CD4-positive, CD25-positive, alpha-beta regulatory T cell (primary cell): ENCODE data around the gene TUBAL3. TPM values are rescaled to one million over a fixed set of nuclear protein-coding genes. Genes with fewer than 3 reads are reported as not detected.
"Not testable (repeated sequence)": the region's sequence is repeated elsewhere in the genome, so short reads cannot be mapped to it uniquely, and the experiment has no call there.

Source experiments
- ATAC-seq, 2 donors: fragments of 150-1000 bp; cut with Tn5 transposase; one replicate each; pipeline ENCODE4 v1.10.0; 2021; ENCODE audit warnings: low read depth in 2 of 2, moderate number of reproducible peaks in 2 of 2, moderate library complexity in 1 of 2
- DNase-seq, 3 donors: peaks; one replicate each; pipeline versions ENCODE4 v3.0.0 to v3.0.0-alpha.2; 2012 to 2022; ENCODE audit warnings: mixed read lengths in 1 of 3
- H3K27ac ChIP-seq: one replicate; pipeline ENCODE4 v1.7.0; 2013; ENCODE audit warnings: mild to moderate bottlenecking, low read length; ENCODE audit not compliant: insufficient read depth, poor library complexity, severe bottlenecking
- H3K27me3 ChIP-seq: one replicate; pipeline ENCODE4 v1.7.0; 2013; ENCODE audit warnings: low read length; ENCODE audit not compliant: control insufficient read depth, insufficient read depth
- H3K36me3 ChIP-seq: one replicate; pipeline ENCODE4 v1.7.0; 2013; ENCODE audit warnings: mild to moderate bottlenecking, low read length, moderate library complexity; ENCODE audit not compliant: control insufficient read depth, insufficient read depth
- H3K4me1 ChIP-seq: 2 replicates; pipeline ENCODE4 v1.7.0; 2013; ENCODE audit warnings: mild to moderate bottlenecking, low read length; ENCODE audit not compliant: insufficient read depth, control insufficient read depth, poor library complexity, severe bottlenecking
- H3K4me3 ChIP-seq: one replicate; pipeline ENCODE4 v1.7.0; 2013; ENCODE audit warnings: low read depth, mild to moderate bottlenecking, low read length, moderate library complexity
- H3K9me3 ChIP-seq, 2 experiments: 1 replicate in 1 of 2; 2 replicates in 1 of 2; pipeline ENCODE4 v1.7.0; 2013; ENCODE audit warnings: low read length in 2 of 2, mild to moderate bottlenecking in 1 of 2, moderate library complexity in 1 of 2; ENCODE audit not compliant: control insufficient read depth in 2 of 2
- H3K27ac Mint-ChIP-seq, 3 donors: one replicate each; pipeline ENCODE4 v1.8.0; 2020 to 2022; ENCODE audit warnings: mild to moderate bottlenecking in 3 of 3, mixed read lengths in 3 of 3, moderate library complexity in 2 of 3
- H3K27me3 Mint-ChIP-seq: one replicate; pipeline ENCODE4 v1.8.0; 2022; ENCODE audit warnings: mild to moderate bottlenecking, mixed read lengths
- H3K36me3 Mint-ChIP-seq: one replicate; pipeline ENCODE4 v1.8.0; 2020; ENCODE audit warnings: mixed read lengths
- H3K4me1 Mint-ChIP-seq, 4 donors: one replicate each; pipeline ENCODE4 v1.8.0; 2020 to 2022; ENCODE audit warnings: mixed read lengths in 4 of 4, mild to moderate bottlenecking in 1 of 4
- H3K4me3 Mint-ChIP-seq, 4 donors: one replicate each; pipeline ENCODE4 v1.8.0; 2020 to 2022; ENCODE audit warnings: mild to moderate bottlenecking in 4 of 4, mixed read lengths in 4 of 4, moderate library complexity in 3 of 4
- H3K9me3 Mint-ChIP-seq, 7 donors: one replicate each; pipeline ENCODE4 v1.8.0; 2020 to 2022; ENCODE audit warnings: mixed read lengths in 7 of 7, mild to moderate bottlenecking in 3 of 7, moderate library complexity in 2 of 7
- polyA plus RNA-seq, 4 donors: library from polyadenylated mRNA; unstranded; fragments of 300-500 nt; fragmentation: Illumina TruSeq; gene quantifications; one replicate each; pipeline ENCODE4 v1.2.3, GENCODE V29; 2021
- total RNA-seq: library from RNA; stranded (reverse); gene quantifications from one replicate; pipeline ENCODE4 v1.2.3, GENCODE V29; 2022

TUBAL3 gene
- total and polyA plus RNA-seq, 5 donors from 2014 or later = 0.31 TPM; not detected in 4

- H3K27ac Mint-ChIP-seq = no peak overlapping the region
- Histone ChIP-seq H3K27me3 (no peaks in the 10 kb centered on the region), H3K36me3 (no peaks in the 10 kb centered on the region), H3K27ac (no peak overlapping the region), H3K4me3 (no peak overlapping the region), H3K4me1 (no peaks in the 10 kb centered on the region), H3K9me3 (peaks cover 5 to 7% of the 10 kb centered on the region in 2 experiments)
- H3K4me3 Mint-ChIP-seq = no peak overlapping the region
- DNase-seq (no peak), ATAC-seq (no peak)
- peaks cover 3% of the 10 kb centered on the region for H3K36me3 Mint-ChIP-seq
- no peaks in the 10 kb centered on the region for H3K4me1 Mint-ChIP-seq
- peaks cover 0 to 24% (median 8%) of the 10 kb centered on the region in 7 donors for H3K9me3 Mint-ChIP-seq
- peaks cover 4% of the 10 kb centered on the region for H3K27me3 Mint-ChIP-seq
Observed at GRCh38 chr10:5419466-5420094, 15.0 kb upstream of the TUBAL3 start.

- Histone ChIP-seq H3K36me3 (no peaks in the 10 kb centered on the region), H3K4me3 (no peak overlapping the region), H3K9me3 (peaks cover 5 to 7% of the 10 kb centered on the region in 2 experiments), H3K27me3 (no peaks in the 10 kb centered on the region), H3K27ac (no peak overlapping the region), H3K4me1 (no peaks in the 10 kb centered on the region)
- H3K4me1 Mint-ChIP-seq = no peaks in the 10 kb centered on the region
- H3K4me3 Mint-ChIP-seq = no peak overlapping the region
- DNase-seq = no peak
- H3K9me3 Mint-ChIP-seq = peaks cover 0 to 24% (median 8%) of the 10 kb centered on the region in 7 donors
- peaks cover 4% of the 10 kb centered on the region for H3K27me3 Mint-ChIP-seq
- ATAC-seq = no peak
- no peak overlapping the region for H3K27ac Mint-ChIP-seq
- H3K36me3 Mint-ChIP-seq = peaks cover 3% of the 10 kb centered on the region
Observed at GRCh38 chr10:5418584-5418983, 14.0 kb upstream of the TUBAL3 start.

- Histone ChIP-seq H3K4me3 (no peak overlapping the region), H3K27ac (no peak overlapping the region), H3K4me1 (peaks cover 4% of the 10 kb centered on the region), H3K9me3 (peaks cover 5 to 7% of the 10 kb centered on the region in 2 experiments), H3K36me3 (no peaks in the 10 kb centered on the region), H3K27me3 (no peaks in the 10 kb centered on the region)
- Mint-ChIP-seq H3K27ac (no peak overlapping the region), H3K4me3 (no peak overlapping the region), H3K9me3 (peaks cover 0 to 24% (median 8%) of the 10 kb centered on the region in 7 donors), H3K36me3 (peaks cover 3% of the 10 kb centered on the region), H3K4me1 (peaks cover 0 to 4% (median 0%) of the 10 kb centered on the region in 4 donors), H3K27me3 (peaks cover 4% of the 10 kb centered on the region)
- DNase-seq = no peak
- no peak for ATAC-seq
Observed at GRCh38 chr10:5416981-5417380, 12.4 kb upstream of the TUBAL3 start.

- no peaks in the 10 kb centered on the region for H3K36me3 Mint-ChIP-seq
- H3K27me3 Mint-ChIP-seq = peaks cover 23% of the 10 kb centered on the region
- H3K27ac Mint-ChIP-seq = no peak overlapping the region
- Histone ChIP-seq H3K9me3 (no peaks in the 10 kb centered on the region), H3K27ac (no peak overlapping the region), H3K27me3 (peaks cover 14% of the 10 kb centered on the region), H3K4me3 (peak overlapping the region; percentile 84), H3K4me1 (peaks cover 6% of the 10 kb centered on the region), H3K36me3 (no peaks in the 10 kb centered on the region)
- H3K4me3 Mint-ChIP-seq = no peak overlapping the region
- H3K4me1 Mint-ChIP-seq = peaks cover 0 to 5% (median 0%) of the 10 kb centered on the region in 4 donors
- H3K9me3 Mint-ChIP-seq = peaks cover 0 to 5% (median 3%) of the 10 kb centered on the region in 7 donors
- DNase-seq = peak in 1 of 3 donors; percentile 3
- ATAC-seq = no peak
Observed at GRCh38 chr10:5413012-5413938, 8.6 kb upstream of the TUBAL3 start.

- H3K27me3 Mint-ChIP-seq = peaks cover 32% of the 10 kb centered on the region
- peak within 1 kb of the TSS in 1 of 3 donors; percentile 53 for H3K27ac Mint-ChIP-seq
- H3K4me3 Mint-ChIP-seq = peak within 1 kb of the TSS; percentile 86 to 92 (median 89)
- DNase-seq = peak; percentile 49 to 79 (median 63)
- Histone ChIP-seq H3K27me3 (peaks cover 14% of the 10 kb centered on the region), H3K9me3 (no peaks in the 10 kb centered on the region), H3K27ac (no peak within 1 kb of the TSS), H3K4me1 (peaks cover 6% of the 10 kb centered on the region), H3K4me3 (peak within 1 kb of the TSS; percentile 89), H3K36me3 (no peaks in the 10 kb centered on the region)
- peak; percentile 73 to 75 for ATAC-seq
- peaks cover 0 to 5% (median 0%) of the 10 kb centered on the region in 4 donors for H3K4me1 Mint-ChIP-seq
- H3K9me3 Mint-ChIP-seq = peaks cover 0 to 3% (median 1%) of the 10 kb centered on the region in 7 donors
- H3K36me3 Mint-ChIP-seq = no peaks in the 10 kb centered on the region
Observed at GRCh38 chr10:5412277-5412941, 7.8 kb upstream of the TUBAL3 start, which contains the start of gene NET1. NET1 (plus strand) TSS chr10:5412557; CDS start chr10:5412693, 136 bp downstream.

GRCh38 chr10:5411941-5412276, 7.3 kb upstream of the TUBAL3 start:
- Histone ChIP-seq H3K27ac (no peak overlapping the region), H3K4me3 (peak overlapping the region; percentile 89), H3K9me3 (no peaks in the 10 kb centered on the region), H3K27me3 (peaks cover 14% of the 10 kb centered on the region), H3K4me1 (peaks cover 6% of the 10 kb centered on the region), H3K36me3 (no peaks in the 10 kb centered on the region)
- Mint-ChIP-seq H3K27ac (peak overlapping the region in 1 of 3 donors; percentile 53), H3K36me3 (no peaks in the 10 kb centered on the region), H3K9me3 (peaks cover 0 to 3% (median 1%) of the 10 kb centered on the region in 7 donors), H3K27me3 (peaks cover 36% of the 10 kb centered on the region), H3K4me3 (peak overlapping the region; percentile 86 to 92 (median 89)), H3K4me1 (peaks cover 0 to 5% (median 0%) of the 10 kb centered on the region in 4 donors)
- DNase-seq (no peak), ATAC-seq (no peak)

GRCh38 chr10:5410787-5411186, 6.2 kb upstream of the TUBAL3 start:
- H3K4me1 ChIP-seq, H3K36me3 Mint-ChIP-seq, H3K36me3 ChIP-seq, H3K4me1 Mint-ChIP-seq, H3K27ac Mint-ChIP-seq, H3K4me3 ChIP-seq, ATAC-seq, H3K9me3 Mint-ChIP-seq, H3K27ac ChIP-seq, DNase-seq, H3K9me3 ChIP-seq: not testable (repeated sequence)
- H3K27me3 ChIP-seq = peaks cover 14% of the 10 kb centered on the region
- Mint-ChIP-seq H3K27me3 (peaks cover 43% of the 10 kb centered on the region), H3K4me3 (peak overlapping the region in 1 of 4 donors; percentile 31)
